RCC 7860 (cell line): Measurements from ENCODE around the gene IP6K3.

Source experiments
- DNase-seq: peaks from one replicate; pipeline ENCODE4 v3.0.0-alpha.2; 2015; ENCODE audit warnings: low spot score
- FAIRE-seq: peaks from 2 replicates; lab custom pipeline; 2012; peaks lifted over from hg19 to GRCh38; lab: Jason Lieb, UNC

Gene IP6K3

GRCh38 chr6:33744001-33744848, 2.5 kb downstream of the IP6K3 start:
- no peak for FAIRE-seq

GRCh38 chr6:33742837-33743236, 3.9 kb downstream of the IP6K3 start:
- FAIRE-seq (no peak), DNase-seq (no peak)

More at GRCh38 chr6:33744001-33744848, 2.5 kb downstream of the IP6K3 start:
- peak; percentile 22 for DNase-seq

- DNase-seq = no peak
- no peak for FAIRE-seq
Observed at GRCh38 chr6:33742092-33742491, 4.6 kb downstream of the IP6K3 start.

- no peak for FAIRE-seq
- DNase-seq = no peak
Observed at GRCh38 chr6:33740794-33741193, 5.9 kb downstream of the IP6K3 start.

- FAIRE-seq (no peak), DNase-seq (no peak)
Observed at GRCh38 chr6:33740204-33740608, 6.5 kb downstream of the IP6K3 start.

GRCh38 chr6:33739571-33739970, 7.1 kb downstream of the IP6K3 start:
- FAIRE-seq = no peak
- no peak for DNase-seq

GRCh38 chr6:33738879-33739278, 7.8 kb downstream of the IP6K3 start:
- DNase-seq = no peak
- no peak for FAIRE-seq

- FAIRE-seq (no peak), DNase-seq (no peak)
Observed at GRCh38 chr6:33738153-33738552, 8.6 kb downstream of the IP6K3 start.

- DNase-seq (no peak), FAIRE-seq (no peak)
Observed at GRCh38 chr6:33737267-33738026, 9.3 kb downstream of the IP6K3 start.

- DNase-seq (no peak), FAIRE-seq (no peak)
Observed at GRCh38 chr6:33735216-33735615, 11.5 kb downstream of the IP6K3 start.

- DNase-seq (no peak), FAIRE-seq (no peak)
Observed at GRCh38 chr6:33733709-33734007, 13.0 kb downstream of the IP6K3 start.

GRCh38 chr6:33732817-33733708, 13.6 kb downstream of the IP6K3 start:
- DNase-seq = no peak
- no peak for FAIRE-seq

- FAIRE-seq = no peak
- DNase-seq = no peak
Observed at GRCh38 chr6:33732385-33732784, 14.3 kb downstream of the IP6K3 start.

GRCh38 chr6:33731751-33732282, 14.9 kb downstream of the IP6K3 start:
- FAIRE-seq (no peak), DNase-seq (no peak)

- no peak for DNase-seq
- no peak for FAIRE-seq
Observed at GRCh38 chr6:33731035-33731434, 15.7 kb downstream of the IP6K3 start.

GRCh38 chr6:33730611-33731010, 16.1 kb downstream of the IP6K3 start:
- FAIRE-seq = no peak
- no peak for DNase-seq

GRCh38 chr6:33729059-33729458, 17.6 kb downstream of the IP6K3 start:
- no peak for FAIRE-seq

GRCh38 chr6:33728438-33728837, 18.3 kb downstream of the IP6K3 start:
- DNase-seq (no peak), FAIRE-seq (no peak)

More at GRCh38 chr6:33729059-33729458, 17.6 kb downstream of the IP6K3 start:
- DNase-seq = no peak

GRCh38 chr6:33727932-33728331, 18.8 kb downstream of the IP6K3 start:
- FAIRE-seq = no peak
- DNase-seq = no peak

- no peak for DNase-seq
- no peak for FAIRE-seq
Observed at GRCh38 chr6:33727126-33727525, 19.6 kb downstream of the IP6K3 start.

- FAIRE-seq (no peak), DNase-seq (no peak)
Observed at GRCh38 chr6:33726696-33727095, 20.0 kb downstream of the IP6K3 start.
